ENCODE measurements around the gene COBL.

COBL gene

GRCh38 chr7:51138123-51139085, 178.2 kb downstream of the COBL start:
- no peak for TF ChIP-seq CTCF (IDR thresholded peaks at IDR 0.05; ENCODE audit: extremely low read depth, insufficient read depth, missing control alignments)
- DNase-seq (ENCODE audit: low spot score) = no peak
- in situ Hi-C loops (cut with MboI; ENCODE audit: low pct_unique_long_range_greater_than_20kb, low sequenced_read_pairs, unreplicated experiment) = no loop called here

GRCh38 chr7:51135576-51135975, 181.0 kb downstream of the COBL start:
- in situ Hi-C loops (cut with MboI; ENCODE audit: low pct_unique_long_range_greater_than_20kb, low sequenced_read_pairs, unreplicated experiment) = no loop called here
- no peak for TF ChIP-seq CTCF (IDR thresholded peaks at IDR 0.05; ENCODE audit: extremely low read depth, insufficient read depth, missing control alignments)
- no peak for DNase-seq (ENCODE audit: low spot score)

- no peak for DNase-seq (ENCODE audit: low spot score)
- TF ChIP-seq CTCF (IDR thresholded peaks at IDR 0.05; ENCODE audit: extremely low read depth, insufficient read depth, missing control alignments) = no peak
- in situ Hi-C loops (cut with MboI; ENCODE audit: low pct_unique_long_range_greater_than_20kb, low sequenced_read_pairs, unreplicated experiment) = no loop called here
Observed at GRCh38 chr7:51134013-51134441, 182.6 kb downstream of the COBL start.

GRCh38 chr7:51132661-51133060, 183.9 kb downstream of the COBL start:
- no peak for TF ChIP-seq CTCF (IDR thresholded peaks at IDR 0.05; ENCODE audit: extremely low read depth, insufficient read depth, missing control alignments)
- in situ Hi-C loops (cut with MboI; ENCODE audit: low pct_unique_long_range_greater_than_20kb, low sequenced_read_pairs, unreplicated experiment) = no loop called here
- DNase-seq (ENCODE audit: low spot score) = no peak

GRCh38 chr7:51129527-51130472, 186.8 kb downstream of the COBL start:
- no peak for DNase-seq (ENCODE audit: low spot score)
- no peak for TF ChIP-seq CTCF (IDR thresholded peaks at IDR 0.05; ENCODE audit: extremely low read depth, insufficient read depth, missing control alignments)
- in situ Hi-C loops (cut with MboI; ENCODE audit: low pct_unique_long_range_greater_than_20kb, low sequenced_read_pairs, unreplicated experiment) = no loop called here
